Transverse colon (tissue), 3 donors: ENCODE data around the gene IGSF21.

Experiments
- CTCF ChIP-seq, 5 experiments: fragments of 200-600 bp in 3 of 5; fragments of 450-650 bp in 2 of 5; sonication (generic) in 3 of 5; IDR thresholded peaks; 1 replicate in 2 of 5; 2 replicates in 3 of 5; pipeline ENCODE4 v1.5.1; 2016 to 2017; ENCODE audit warnings: antibody characterized with exemption in 5 of 5, inconsistent platforms in 3 of 5, mild to moderate bottlenecking in 2 of 5, moderate library complexity in 1 of 5
- POLR2A ChIP-seq: fragments of 450-650 bp; IDR thresholded peaks from one replicate; pipeline ENCODE4 v1.6.1; 2016; ENCODE audit warnings: antibody characterized with exemption, mild to moderate bottlenecking, moderate library complexity

- no peak for TF ChIP-seq CTCF (IDR thresholded peaks at IDR 0.05)
- no peak for TF ChIP-seq POLR2A
These were observed 51.1 kb downstream of the IGSF21 start for GRCh38 chr1:18158714-18159113.
